CD8-positive, alpha-beta memory T cell (primary cell): ENCODE measurements around the gene FOXD4L3. TPM values are rescaled to one million over a fixed set of nuclear protein-coding genes. Genes with fewer than 3 reads are reported as not detected.
"Not testable (repeated sequence)": the region's sequence is repeated elsewhere in the genome, so short reads cannot be mapped to it uniquely, and the experiment has no call there.

Experiments
- CTCF ChIA-PET: fragments of 350-600 bp; sonication (Branson Sonifier 250); formaldehyde crosslinking; loops from one replicate; lab custom pipeline; 2021; ENCODE audit warnings: antibody characterized with exemption; lab: Charles Lee
- POLR2A ChIA-PET: fragments of 350-600 bp; sonication (Branson Sonifier 250); formaldehyde crosslinking; loops from one replicate; lab custom pipeline; 2021; ENCODE audit warnings: antibody characterized with exemption; lab: Charles Lee
- DNase-seq, 5 donors: peaks; one replicate each; pipeline versions ENCODE4 v3.0.0 to v3.0.0-alpha.2; 2020 to 2022; ENCODE audit warnings: mixed read lengths in 1 of 5
- H3K27ac ChIP-seq: one replicate; pipeline ENCODE4 v1.7.0; 2013; ENCODE audit warnings: low read depth, mild to moderate bottlenecking, low read length, moderate library complexity
- H3K27me3 ChIP-seq: 2 replicates; pipeline ENCODE4 v1.7.0; 2013; ENCODE audit warnings: low read length, mild to moderate bottlenecking; ENCODE audit not compliant: insufficient read depth, poor library complexity, severe bottlenecking
- H3K36me3 ChIP-seq: 2 replicates; pipeline ENCODE4 v1.7.0; 2013; ENCODE audit warnings: mild to moderate bottlenecking, low read length, moderate library complexity; ENCODE audit not compliant: insufficient read depth
- H3K4me1 ChIP-seq: 2 replicates; pipeline ENCODE4 v1.7.0; 2013; ENCODE audit warnings: mild to moderate bottlenecking, low read length, moderate library complexity; ENCODE audit not compliant: insufficient read depth
- H3K4me3 ChIP-seq: 2 replicates; pipeline ENCODE4 v1.7.0; 2013; ENCODE audit warnings: mild to moderate bottlenecking, low read length
- H3K9me3 ChIP-seq: 2 replicates; pipeline ENCODE4 v1.7.0; 2013; ENCODE audit warnings: mild to moderate bottlenecking, low read length
- H3K27ac Mint-ChIP-seq, 8 donors: one replicate each; pipeline ENCODE4 v1.8.0; 2020 to 2021; ENCODE audit warnings: mixed read lengths in 8 of 8, mild to moderate bottlenecking in 6 of 8, inconsistent platforms in 3 of 8, moderate library complexity in 3 of 8
- H3K27me3 Mint-ChIP-seq, 2 donors: one replicate each; pipeline ENCODE4 v1.8.0; 2020 to 2021; ENCODE audit warnings: mixed read lengths in 2 of 2, mild to moderate bottlenecking in 1 of 2, moderate library complexity in 1 of 2
- H3K36me3 Mint-ChIP-seq, 3 donors: one replicate each; pipeline ENCODE4 v1.8.0; 2020 to 2021; ENCODE audit warnings: mixed read lengths in 3 of 3, inconsistent platforms in 1 of 3, mild to moderate bottlenecking in 1 of 3
- H3K4me1 Mint-ChIP-seq, 3 donors: one replicate each; pipeline ENCODE4 v1.8.0; 2020 to 2021; ENCODE audit warnings: mixed read lengths in 3 of 3, inconsistent platforms in 1 of 3, mild to moderate bottlenecking in 1 of 3
- H3K4me3 Mint-ChIP-seq, 7 donors: one replicate each; pipeline ENCODE4 v1.8.0; 2020 to 2021; ENCODE audit warnings: mixed read lengths in 7 of 7, mild to moderate bottlenecking in 6 of 7, moderate library complexity in 4 of 7, inconsistent platforms in 2 of 7
- H3K9me3 Mint-ChIP-seq, 5 donors: one replicate each; pipeline ENCODE4 v1.8.0; 2020 to 2022; ENCODE audit warnings: mixed read lengths in 5 of 5, mild to moderate bottlenecking in 3 of 5, moderate library complexity in 2 of 5, inconsistent platforms in 1 of 5
- polyA plus RNA-seq: library from polyadenylated mRNA; unstranded; fragments of 300-500 nt; fragmentation: Illumina TruSeq; gene quantifications from one replicate; pipeline ENCODE4 v1.2.3, GENCODE V29; 2021
- total RNA-seq, 2 experiments: library from RNA; stranded (reverse); gene quantifications; one replicate each; pipeline ENCODE4 v1.2.3, GENCODE V29; 2021

FOXD4L3 gene
- total and polyA plus RNA-seq, 3 experiments from 2014 or later = not detected

DNA sequence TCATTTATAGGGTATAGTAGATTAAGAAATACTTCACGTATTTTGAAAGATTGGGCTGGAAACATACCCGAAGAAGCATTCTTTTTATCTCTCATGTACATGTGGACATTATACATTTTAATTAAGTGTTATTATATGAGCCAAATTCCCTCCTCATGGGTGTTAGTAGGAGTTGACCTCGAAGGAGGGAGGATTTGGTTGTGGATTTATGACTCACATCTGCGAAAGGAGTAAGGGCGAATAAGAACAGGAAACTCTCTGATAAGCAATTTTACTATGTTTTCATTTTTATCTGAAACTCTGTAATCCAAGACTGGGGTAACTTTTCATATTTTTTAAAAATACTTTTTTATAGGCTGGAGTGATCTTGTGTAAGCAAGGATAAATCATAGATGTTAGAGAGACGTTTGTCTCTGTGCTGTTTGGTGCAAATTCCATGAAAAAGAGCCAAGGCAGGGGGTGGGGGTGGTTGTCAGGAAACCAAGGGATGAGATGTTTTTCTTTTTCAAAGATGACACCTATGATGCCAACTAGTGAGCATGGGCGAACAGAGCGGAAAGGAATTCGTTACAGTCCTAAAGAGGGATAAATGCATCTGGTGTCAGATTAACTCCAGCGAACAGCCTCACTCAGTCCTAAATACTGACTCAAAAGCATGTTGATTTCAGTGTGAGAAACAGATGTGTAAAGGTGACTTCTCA is 34.1 kb downstream of the FOXD4L3 start:
- POLR2A ChIA-PET, H3K4me1 Mint-ChIP-seq: not testable (repeated sequence)

DNA sequence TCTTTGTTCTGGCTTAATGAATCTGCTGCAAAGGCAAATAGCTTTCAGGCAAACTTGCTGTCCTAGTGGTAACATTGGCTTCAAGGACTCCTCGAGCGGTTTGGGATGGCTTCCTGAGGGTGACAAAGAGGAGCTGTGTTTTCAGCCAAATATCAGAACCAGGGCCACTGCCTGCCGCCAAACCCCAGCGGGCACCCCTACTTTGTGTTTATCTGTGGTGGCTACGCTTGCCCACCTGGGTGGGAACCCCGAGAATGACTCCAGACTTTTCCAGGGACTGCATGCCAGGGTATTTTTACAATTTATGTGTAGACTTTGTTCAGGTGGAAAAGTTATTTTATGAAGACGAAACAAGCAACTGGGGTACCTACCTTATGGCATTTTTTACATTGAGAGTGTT is 35.3 kb downstream of the FOXD4L3 start:
- H3K4me3 Mint-ChIP-seq, H3K27ac Mint-ChIP-seq, H3K27me3 Mint-ChIP-seq, CTCF ChIA-PET, H3K4me3 ChIP-seq, H3K27ac ChIP-seq, H3K9me3 Mint-ChIP-seq, H3K9me3 ChIP-seq, H3K4me1 ChIP-seq, DNase-seq, POLR2A ChIA-PET, H3K4me1 Mint-ChIP-seq, H3K27me3 ChIP-seq, H3K36me3 ChIP-seq, H3K36me3 Mint-ChIP-seq: not testable (repeated sequence)

More for the DNA sequence above, 34.1 kb downstream of the FOXD4L3 start:
- DNase-seq, H3K4me3 ChIP-seq, H3K27me3 ChIP-seq, H3K9me3 Mint-ChIP-seq, CTCF ChIA-PET, H3K4me3 Mint-ChIP-seq, H3K4me1 ChIP-seq, H3K36me3 ChIP-seq, H3K9me3 ChIP-seq, H3K27ac ChIP-seq, H3K27me3 Mint-ChIP-seq, H3K27ac Mint-ChIP-seq, H3K36me3 Mint-ChIP-seq: not testable (repeated sequence)

DNA sequence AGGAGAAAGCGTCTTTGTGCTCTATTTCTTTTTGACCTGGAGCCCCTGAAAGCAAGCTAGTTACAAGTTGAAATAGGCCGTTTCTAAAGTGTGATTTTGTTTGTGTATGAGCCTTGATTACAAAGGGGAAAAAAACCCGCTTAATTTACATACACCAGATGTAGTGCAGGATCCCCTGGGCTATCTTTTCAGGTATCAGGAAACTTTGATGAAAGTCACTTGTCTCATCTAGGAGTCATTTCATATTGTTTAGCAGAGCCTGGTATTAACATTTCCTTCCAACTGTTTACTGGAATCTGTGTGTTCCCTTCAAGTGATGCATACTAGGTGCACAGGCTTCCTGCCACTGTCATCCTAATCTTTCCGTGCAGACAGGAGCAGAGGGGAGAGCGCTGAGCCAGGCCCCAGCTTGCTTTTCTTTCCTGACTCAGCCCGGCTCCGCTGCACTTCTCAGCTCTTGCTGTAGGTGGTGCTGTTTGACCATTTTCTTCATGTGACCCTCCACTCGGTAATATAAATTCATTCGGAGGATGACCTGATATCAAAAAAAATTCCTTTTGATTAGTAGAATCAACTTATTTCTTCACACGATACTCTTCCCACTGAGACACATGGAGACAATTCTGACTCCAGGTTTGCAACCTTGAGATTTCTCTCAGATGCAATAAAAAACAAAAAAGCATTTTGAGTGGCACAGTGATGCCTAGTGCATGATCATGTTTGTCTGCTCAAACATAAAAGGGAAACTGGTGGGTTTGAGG is 39.8 kb downstream of the FOXD4L3 start:
- H3K9me3 Mint-ChIP-seq, H3K4me3 Mint-ChIP-seq, POLR2A ChIA-PET, DNase-seq, H3K4me1 ChIP-seq, H3K4me1 Mint-ChIP-seq, H3K27me3 ChIP-seq, H3K36me3 ChIP-seq, H3K27me3 Mint-ChIP-seq, H3K36me3 Mint-ChIP-seq, H3K9me3 ChIP-seq, CTCF ChIA-PET, H3K27ac ChIP-seq, H3K4me3 ChIP-seq: not testable (repeated sequence)
- H3K27ac Mint-ChIP-seq = peak overlapping the region in 1 of 8 donors; percentile 76

DNA sequence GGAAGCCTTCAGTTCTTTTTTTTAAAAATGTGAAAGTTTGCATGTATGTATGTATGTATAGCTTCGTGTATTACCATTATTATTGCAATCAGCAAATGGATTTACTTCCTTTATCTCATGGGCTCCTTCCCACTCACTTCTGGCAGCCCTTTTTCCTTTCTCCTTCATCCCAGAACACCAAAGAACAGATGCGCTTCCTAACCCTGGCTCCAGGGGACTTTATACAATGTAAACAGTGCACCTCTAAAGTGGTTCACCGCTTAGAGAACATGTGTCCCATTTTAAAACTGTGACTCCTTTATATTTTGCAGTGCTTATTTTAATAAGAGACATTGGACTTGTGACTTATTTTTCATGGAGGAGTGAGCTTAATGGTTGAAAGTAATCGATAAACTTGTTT is 40.6 kb downstream of the FOXD4L3 start:
- H3K4me1 Mint-ChIP-seq, H3K27me3 ChIP-seq, H3K36me3 ChIP-seq, H3K4me3 Mint-ChIP-seq, H3K4me1 ChIP-seq, DNase-seq, H3K27me3 Mint-ChIP-seq, H3K4me3 ChIP-seq, POLR2A ChIA-PET, H3K9me3 ChIP-seq, H3K9me3 Mint-ChIP-seq, H3K27ac ChIP-seq, H3K27ac Mint-ChIP-seq, H3K36me3 Mint-ChIP-seq: not testable (repeated sequence)
- CTCF ChIA-PET = interaction anchor here (0.7 kb wide), 1 partner anchor 1572 kb away, joined by 4 read pairs; no protein-coding TSS in a partner anchor

DNA sequence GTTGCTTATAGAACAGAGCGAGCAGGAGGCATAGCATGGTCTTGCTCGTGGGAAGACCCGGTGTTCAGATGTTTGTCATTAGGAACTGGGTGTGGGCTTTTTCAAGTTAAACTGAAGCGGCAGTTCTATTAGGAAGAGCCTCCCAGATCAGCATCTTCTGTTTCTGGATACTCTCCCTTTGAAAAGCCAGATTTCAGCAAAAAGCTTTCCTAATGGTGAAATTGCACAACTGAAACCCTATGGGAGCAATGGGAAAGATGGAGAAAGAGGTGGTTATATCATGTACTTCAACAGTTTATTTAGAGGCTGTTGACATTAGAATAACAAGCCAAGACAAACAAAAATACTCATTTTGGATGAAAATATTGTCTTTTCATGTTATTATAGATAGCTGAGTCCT is 41.3 kb downstream of the FOXD4L3 start:
- H3K36me3 ChIP-seq, H3K9me3 Mint-ChIP-seq, CTCF ChIA-PET, H3K27ac Mint-ChIP-seq, H3K27me3 Mint-ChIP-seq, H3K27me3 ChIP-seq, H3K36me3 Mint-ChIP-seq, H3K4me1 ChIP-seq, H3K4me3 Mint-ChIP-seq, H3K4me3 ChIP-seq, POLR2A ChIA-PET, H3K4me1 Mint-ChIP-seq, H3K9me3 ChIP-seq, H3K27ac ChIP-seq, DNase-seq: not testable (repeated sequence)

DNA sequence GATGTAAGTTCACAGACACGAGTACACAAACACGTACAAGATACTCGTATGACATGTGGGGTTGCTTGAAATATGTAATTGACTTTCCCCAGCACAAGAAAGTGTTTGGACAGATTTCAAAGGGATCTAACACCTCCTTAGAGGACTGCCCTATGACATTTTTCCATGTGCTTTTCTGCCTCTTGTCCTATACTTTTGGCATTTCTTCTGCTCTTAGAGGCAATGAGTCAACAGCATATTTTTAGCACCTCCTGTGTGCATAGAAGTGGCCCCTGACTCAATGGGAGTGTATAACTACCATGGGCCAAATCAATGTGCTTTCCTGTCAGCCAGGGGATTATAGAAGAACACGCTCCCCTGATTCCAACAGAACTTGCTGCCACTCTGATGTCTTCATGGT is 49.0 kb downstream of the FOXD4L3 start:
- H3K4me1 ChIP-seq, H3K27me3 ChIP-seq, H3K4me1 Mint-ChIP-seq, DNase-seq, H3K36me3 Mint-ChIP-seq, H3K27ac ChIP-seq, H3K4me3 Mint-ChIP-seq, H3K27ac Mint-ChIP-seq, H3K9me3 Mint-ChIP-seq, H3K27me3 Mint-ChIP-seq, H3K9me3 ChIP-seq, H3K36me3 ChIP-seq, H3K4me3 ChIP-seq, POLR2A ChIA-PET, CTCF ChIA-PET: not testable (repeated sequence)

Other genes with a start within 250 kb of the FOXD4L3 start
- gene ZNG1C, start 60.9 kb upstream of the FOXD4L3 start, total RNA-seq = 10 to 100 TPM; 31.2 to 39.5 TPM
- gene ZNG1C, start 60.9 kb upstream of the FOXD4L3 start, polyA plus RNA-seq = 25.6 TPM
- gene PGM5, start 53.7 kb downstream of the FOXD4L3 start, total RNA-seq = not detected
- not detected for gene PGM5, start 53.7 kb downstream of the FOXD4L3 start, polyA plus RNA-seq
- not detected for gene TMEM252, start 238.0 kb downstream of the FOXD4L3 start, total RNA-seq
- not detected for gene TMEM252, start 238.0 kb downstream of the FOXD4L3 start, polyA plus RNA-seq